Stimulated activated CD8-positive, alpha-beta memory T cell treated with anti-CD3 and anti-CD28 coated beads, Interleukin-12 subunit alpha, Interleukin-12 subunit beta, amount 100 ng/mL, for 1 hour (primary cell): ENCODE results near the gene ADAM22.

Experiments used
- DNase-seq: peaks from one replicate; pipeline ENCODE4 v3.0.0-alpha.2; 2020; ENCODE audit warnings: low read depth

The ADAM22 gene

DNA sequence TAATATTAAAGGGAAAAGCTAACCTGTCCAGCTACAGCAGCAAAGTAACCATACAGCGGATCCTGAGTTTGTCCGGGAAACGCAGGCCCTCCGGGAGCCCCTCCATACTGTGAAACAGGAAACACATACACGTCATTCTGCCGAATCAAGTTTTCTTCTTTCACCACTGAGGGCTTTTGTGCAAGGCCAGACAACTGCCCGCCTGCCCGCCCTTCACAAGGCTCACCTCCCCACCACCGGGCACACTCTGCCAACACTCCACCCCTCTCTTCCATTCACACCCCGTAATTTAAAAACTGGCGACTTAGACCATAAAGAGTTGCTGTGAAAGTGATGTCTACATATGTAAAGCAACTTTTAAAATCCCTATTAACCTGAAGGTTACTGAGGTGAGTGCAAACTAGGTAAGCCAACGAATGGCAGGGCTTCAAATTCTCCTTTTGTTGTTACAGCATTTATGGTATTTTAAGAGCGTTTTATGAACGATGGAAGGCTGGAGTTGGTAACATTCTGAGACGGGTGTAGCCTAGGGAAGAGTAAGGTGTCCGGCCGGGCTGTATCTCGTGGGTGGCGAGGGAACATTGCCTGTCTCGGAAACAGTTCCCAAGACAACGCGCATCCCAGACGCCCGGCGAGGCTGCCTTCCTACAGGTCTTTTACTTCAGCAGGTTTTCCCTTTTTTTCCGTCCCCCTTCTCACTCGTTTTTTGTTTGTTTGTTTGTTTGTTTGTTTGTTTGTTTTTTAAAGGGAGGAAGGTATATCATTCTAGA, 285.0 kb downstream of the ADAM22 start:
- DNase-seq = no peak

DNA sequence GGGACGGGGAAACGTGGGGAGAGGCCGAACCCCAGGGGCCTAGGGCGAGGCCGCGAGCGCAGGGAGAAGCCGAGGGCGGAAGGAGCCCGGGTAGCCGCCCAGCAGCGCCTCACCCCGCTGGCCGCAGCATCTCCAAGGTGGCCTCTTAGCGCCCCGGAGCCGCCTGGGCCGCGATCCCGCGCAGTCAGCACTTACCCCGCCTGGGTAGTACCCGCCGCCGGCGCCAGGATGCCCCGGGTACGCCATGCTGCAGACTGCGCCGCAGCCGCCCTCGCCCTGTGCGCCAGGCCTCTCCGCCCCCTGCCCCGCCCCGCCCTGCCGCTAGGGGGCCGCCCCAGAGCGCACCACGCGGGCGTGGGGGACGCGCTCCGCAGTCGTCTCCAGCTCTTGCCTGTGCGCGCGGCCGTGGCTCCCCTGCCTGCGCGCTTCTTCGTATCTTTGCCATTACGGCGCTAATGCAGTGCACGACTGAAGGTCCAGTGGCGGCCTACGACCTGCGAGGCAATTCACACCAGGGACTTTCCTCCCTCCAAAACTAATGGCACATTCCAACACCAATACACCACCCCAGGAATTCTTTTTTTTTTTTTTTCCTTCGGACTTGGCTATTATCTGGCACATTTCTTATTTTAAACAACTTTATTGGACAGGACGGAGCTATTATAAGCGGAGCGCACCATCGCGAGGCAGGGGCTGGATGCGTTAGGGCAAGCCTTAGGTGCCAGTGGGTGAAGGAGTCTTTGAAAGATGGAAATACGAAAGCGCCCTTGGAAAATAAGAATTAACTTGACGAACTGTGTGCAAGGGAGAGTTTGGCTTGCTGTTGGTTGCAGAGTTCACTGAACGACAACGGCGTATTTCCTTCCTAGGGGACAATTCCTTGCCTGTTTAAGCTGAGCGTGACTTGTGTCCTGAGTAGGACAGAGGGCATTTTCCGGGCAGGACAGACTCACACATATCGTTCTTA, 286.0 kb downstream of the ADAM22 start, which contains the start of gene SRI:
SRI (minus strand) TSS at position 258 of the 967 bp plus-strand sequence; CDS start at position 246, 12 bp downstream.
- DNase-seq = peak; percentile 82

DNA sequence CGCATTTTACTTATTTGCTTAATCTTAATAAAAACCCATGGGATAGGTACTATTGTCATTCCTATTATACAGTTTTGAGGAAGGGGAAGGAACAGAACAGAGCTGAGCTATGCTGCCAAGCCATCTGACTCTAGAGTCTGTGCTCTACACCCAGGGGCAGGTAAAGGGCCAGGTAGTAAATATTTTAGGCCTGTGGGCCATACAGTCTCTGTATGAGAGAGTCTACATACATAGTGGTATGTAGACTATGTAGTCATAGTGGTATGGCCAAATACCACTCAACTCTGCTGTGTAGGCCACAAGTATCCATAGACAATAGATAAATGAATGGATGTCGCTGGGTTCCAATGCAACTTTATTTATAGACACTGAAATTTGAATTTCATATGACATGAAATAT, 289.2 kb downstream of the ADAM22 start:
- DNase-seq = no peak

DNA sequence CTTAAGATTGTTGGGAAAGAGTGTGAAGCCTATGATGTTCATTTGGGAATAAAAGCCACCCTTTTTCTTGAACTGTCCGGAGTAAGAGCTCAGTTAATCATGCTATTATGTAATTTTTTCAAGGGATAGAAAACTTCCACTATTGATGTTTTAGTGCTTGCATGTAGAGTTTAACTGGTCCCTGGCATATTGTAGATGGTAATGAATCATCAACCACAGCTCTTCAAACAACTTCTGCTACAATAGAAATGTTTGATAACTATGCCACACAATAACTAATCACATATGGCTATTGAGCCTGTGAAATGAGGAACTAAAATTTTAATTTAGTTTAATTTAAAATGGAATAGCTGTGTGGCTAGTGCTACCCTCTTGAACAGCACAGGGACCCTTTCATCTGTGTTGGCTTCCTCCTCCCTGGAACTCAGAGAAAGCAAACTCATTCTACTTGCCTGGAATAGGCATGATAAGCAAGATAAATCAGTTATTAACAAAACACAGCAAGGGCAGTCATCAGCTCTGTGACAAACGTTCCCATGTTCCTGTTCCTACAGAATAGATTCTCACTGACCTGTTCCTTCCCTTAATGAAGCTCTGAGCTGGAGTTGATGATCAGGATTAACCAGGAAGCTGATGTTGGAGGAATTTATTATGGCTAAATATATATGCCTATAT, 290.7 kb downstream of the ADAM22 start:
- no peak for DNase-seq

DNA sequence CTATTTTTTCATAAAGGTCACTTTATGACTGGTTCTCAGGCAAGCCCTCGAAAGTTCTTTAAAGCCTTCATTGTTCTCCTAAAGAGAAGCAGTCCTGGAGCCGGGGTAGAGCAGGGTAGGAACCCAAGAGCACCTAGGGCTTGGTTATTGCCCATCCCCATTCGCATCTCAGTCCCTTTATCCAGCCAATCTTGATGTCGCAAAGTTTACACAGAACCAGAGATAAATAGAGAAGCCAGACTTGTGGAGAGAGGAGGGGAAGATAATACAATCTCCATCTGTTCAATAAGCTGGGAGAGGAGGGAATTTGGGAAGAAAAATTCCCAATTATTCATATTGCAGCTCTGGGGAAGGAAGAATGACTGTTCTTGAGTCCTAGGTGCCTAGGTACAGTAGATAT, 292.1 kb downstream of the ADAM22 start:
- DNase-seq = no peak

DNA sequence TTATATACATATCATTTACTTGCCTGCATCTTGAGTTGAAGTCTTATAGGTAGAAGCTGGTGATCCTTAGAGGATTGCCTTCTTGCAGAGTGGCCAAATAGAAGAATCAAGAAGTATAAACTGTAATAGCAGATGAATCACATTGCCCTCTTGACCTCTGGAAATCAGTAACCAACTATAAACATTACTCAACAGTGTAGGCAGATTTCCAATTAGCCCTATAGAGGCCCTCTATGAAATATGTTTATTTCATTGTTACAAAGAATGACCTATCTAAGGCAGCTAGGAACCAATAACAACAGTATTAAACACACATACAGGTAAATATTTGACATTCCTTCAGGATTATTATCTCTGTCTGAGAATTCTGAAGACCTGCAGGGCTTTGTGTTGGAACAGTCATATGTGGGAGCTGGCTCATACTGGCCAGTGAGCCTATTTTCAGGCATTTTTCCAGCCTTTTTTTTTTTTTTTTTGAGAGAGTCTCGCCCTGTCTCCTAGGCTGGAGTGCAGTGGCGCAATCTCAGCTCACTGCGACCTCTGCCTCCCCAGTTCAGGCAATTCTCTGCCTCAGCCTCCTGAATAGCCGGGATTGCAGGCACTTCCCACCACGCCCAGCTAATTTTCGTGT, 292.9 kb downstream of the ADAM22 start:
- no peak for DNase-seq

DNA sequence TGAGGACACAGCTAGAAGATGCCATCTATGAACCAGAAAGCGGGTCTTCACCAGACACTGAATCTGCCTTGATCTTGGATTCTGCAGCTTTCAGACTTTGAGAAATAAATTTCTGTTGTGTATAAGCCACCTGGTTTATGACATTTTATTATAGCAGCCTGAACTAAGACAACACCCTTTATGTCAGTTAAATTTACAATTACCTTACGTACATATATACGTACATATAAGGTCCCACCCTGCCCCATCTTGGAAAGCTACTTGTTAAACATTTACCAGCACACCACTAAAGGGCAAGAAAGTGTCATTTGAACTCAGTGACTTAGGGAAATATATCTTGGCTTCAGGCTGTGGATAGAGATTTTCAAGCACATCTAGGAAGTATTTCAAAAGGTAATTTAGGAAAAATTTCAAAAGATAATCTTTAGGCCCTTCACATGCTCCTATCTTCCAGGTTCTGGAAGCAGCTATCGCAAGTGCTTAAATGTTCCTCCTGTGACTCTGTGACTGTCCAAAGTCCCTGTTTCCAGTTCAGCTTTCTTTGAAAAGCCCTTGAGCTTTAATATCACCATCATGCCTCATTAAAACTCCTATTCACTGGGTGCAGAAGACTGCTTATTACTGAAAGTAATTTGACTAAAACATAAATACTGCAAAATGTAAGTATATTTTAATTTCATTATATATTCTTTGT, 295.4 kb downstream of the ADAM22 start:
- DNase-seq = no peak

DNA sequence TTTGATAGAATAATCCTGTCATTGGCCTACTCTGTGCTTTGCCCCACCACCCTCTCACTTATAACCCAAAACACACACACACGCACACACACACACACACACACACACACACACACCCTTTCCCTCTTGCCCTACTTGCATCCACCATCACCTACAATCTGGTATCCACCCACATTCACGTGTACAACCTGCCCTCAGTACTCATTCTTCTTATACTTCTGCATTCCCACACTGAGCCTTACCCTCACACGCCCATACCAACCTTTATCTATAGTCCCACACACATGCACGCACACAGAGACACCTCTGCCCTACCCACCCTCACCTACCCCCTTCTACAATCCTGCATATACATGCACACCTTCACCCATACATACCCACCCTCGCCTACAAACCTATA, 296.6 kb downstream of the ADAM22 start:
- no peak for DNase-seq

DNA sequence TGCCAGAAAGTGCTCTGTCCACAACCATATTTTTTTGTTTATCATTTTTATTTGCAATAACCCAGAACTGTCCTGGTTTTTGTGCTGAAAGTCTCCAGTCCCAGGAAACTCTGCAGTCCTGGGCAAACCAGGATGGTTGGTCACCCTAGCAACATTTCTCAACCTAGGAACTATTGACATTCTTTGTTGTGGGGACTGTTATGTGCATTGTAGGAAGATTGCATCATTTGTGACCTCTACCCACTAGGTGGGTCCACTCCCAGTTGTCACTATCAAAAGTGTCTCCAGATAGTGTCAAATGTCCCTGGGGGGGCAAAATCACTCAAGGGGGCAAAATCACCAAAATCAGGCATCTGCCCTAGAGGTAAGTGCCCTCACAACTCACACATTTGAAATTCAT, 299.8 kb downstream of the ADAM22 start:
- no peak for DNase-seq

DNA sequence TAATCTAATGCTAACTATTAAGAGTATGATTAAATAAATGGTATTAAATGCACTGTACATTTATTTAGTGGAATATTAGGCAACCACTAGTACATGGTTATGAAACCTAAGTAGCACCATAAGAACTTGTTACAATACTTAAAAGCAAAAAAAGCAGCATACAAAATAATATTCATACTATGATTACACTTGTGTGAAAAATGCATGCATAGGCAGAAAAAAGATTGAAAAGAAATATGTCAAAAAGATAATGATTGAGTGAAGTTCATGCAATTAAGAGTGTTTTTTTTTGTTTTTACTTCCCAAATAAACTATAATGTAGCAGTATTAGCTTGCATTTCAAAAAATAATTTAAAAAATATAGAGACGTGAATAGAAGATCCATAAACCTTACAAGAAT, 305.8 kb downstream of the ADAM22 start:
- no peak for DNase-seq

DNA sequence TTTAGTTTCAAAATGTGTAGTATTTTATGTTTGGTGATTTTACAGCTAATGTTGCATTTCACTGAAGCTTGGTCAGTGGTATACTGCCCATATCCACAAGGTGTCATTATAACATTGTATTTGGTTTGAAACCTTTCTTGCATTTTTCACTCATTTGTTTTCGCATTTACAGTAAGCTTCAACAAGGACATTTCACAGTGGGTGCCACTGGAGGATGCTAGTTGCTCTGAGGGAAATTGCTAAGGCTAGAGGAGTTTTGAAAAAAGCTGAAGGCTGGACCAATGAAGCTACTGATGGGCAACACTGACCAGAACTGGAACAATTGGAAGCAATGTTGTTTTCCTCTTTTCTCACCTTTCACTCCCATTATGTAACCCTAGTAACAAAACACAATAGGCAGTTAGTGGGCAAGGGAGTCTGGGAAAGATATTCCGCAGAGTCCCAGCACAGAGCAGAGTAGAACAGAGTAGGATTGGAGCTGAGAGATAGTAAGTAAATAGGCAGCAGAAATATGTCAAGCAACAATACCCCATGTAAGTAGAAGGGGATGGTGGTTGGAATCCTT, 309.4 kb downstream of the ADAM22 start:
- no peak for DNase-seq

DNA sequence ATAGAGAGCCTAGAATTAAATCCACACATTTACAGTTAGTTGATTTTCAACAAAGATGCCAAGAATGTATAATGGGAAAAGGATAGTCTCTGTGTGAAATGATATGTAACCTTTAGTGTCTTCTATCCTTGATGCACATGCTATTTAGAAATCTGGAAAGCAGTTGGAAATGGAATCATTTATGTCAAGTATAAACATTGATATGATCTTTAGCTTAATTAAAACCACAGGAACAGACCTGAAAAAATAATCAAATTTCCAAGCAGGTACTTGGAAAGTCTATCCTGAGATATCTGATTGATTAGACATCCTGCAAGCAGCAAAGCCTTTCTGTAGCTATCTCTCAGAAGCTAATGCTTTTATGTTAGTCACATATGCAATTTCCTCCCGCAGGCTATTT, 310.2 kb downstream of the ADAM22 start:
- DNase-seq = no peak
